NCI-H2029 treated with DMSO at 0.1 percent for 48 hours (cell line): ENCODE results near the gene FER.
"Not testable (repeated sequence)": the region's sequence is repeated elsewhere in the genome, so short reads cannot be mapped to it uniquely, and the experiment has no call there.

Experiments
- DNase-seq: peaks from one replicate; lab custom pipeline; 2025; lab: John Stamatoyannopoulos, UW

FER gene

DNA sequence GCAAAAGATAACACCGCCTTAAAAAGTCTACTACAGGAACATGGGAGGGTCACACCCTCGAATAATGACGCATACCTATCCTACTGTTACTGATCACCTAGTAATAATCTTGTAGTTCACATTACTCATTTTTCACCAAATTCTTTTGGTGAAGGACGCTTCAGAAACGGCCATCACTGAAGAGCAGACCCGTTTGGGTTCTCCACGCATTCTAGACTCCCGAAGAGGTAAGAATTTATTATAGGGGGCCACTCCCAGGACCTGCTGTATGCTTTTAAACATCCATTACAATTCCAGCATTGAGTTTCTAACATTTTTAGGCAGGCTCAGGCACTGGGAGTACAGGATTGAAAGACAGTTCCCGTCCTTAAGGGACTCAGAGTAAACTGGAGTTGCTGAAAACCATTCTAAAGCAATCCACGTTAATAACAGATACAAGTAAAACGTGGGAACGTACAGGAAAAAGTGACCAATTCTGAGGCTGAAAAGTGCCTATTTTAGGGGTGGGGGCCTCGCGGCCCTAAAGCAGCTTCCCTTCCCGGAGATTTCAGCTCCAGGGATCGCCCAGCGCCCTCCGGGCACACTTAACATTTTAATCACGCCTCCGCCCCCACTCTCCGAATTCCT, at the start of gene FER:
FER (plus strand) TSS at position 124 of the 627 bp plus-strand sequence. CDS start 50,286 bp downstream, outside the sequence.
- no peak for DNase-seq

GRCh38 chr5:108700388-108700787, 47.3 kb upstream of the FER start:
- DNase-seq, result not testable (repeated sequence)

- DNase-seq, result no peak
Measured at GRCh38 chr5:108700930-108701329, 46.8 kb upstream of the FER start.

- DNase-seq, result no peak
Measured at GRCh38 chr5:108702546-108702945, 45.2 kb upstream of the FER start.

GRCh38 chr5:108703313-108703712, 44.4 kb upstream of the FER start:
- no peak for DNase-seq

DNA sequence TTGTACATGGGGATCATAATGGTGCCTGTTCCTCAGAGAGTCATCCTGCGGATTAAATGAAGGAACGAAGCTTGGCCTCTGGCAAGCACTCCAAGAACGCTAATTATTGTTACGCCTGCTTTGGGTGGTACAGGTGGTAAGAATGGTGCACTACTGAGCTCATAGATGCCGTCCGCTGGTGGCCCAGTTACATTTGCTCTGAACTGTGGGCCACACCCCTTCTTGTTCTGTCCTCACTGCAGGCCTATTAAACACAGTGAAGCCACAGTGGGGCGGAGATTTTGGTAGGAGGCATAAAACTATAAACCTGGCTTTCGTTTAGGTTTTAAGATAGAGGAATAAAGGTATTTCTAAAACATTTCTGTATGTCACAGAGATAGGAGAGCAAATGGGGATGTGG, 40.6 kb upstream of the FER start:
- no peak for DNase-seq

GRCh38 chr5:108711898-108712297, 35.8 kb upstream of the FER start:
- DNase-seq, result no peak

GRCh38 chr5:108715408-108715807, 32.3 kb upstream of the FER start:
- no peak for DNase-seq

DNA sequence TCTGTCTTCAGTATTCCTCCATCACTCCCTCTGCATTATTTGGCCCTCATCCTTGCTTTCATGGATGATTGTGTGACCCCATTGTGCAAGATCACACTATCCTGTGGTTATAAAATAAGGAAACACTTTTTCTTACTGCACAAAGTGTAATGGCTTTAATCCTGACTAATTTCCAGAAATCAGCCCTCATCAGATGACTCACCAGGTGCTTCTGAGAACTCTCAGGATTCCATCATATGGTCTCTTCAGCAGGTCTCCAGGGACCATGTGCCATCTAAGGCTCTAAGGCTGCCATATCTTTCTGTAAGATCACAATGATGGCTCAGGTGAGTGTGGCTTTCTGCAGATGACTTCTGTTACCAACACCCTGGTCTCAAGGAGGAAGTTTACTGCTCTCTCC, 27.3 kb upstream of the FER start:
- DNase-seq, result no peak

DNA sequence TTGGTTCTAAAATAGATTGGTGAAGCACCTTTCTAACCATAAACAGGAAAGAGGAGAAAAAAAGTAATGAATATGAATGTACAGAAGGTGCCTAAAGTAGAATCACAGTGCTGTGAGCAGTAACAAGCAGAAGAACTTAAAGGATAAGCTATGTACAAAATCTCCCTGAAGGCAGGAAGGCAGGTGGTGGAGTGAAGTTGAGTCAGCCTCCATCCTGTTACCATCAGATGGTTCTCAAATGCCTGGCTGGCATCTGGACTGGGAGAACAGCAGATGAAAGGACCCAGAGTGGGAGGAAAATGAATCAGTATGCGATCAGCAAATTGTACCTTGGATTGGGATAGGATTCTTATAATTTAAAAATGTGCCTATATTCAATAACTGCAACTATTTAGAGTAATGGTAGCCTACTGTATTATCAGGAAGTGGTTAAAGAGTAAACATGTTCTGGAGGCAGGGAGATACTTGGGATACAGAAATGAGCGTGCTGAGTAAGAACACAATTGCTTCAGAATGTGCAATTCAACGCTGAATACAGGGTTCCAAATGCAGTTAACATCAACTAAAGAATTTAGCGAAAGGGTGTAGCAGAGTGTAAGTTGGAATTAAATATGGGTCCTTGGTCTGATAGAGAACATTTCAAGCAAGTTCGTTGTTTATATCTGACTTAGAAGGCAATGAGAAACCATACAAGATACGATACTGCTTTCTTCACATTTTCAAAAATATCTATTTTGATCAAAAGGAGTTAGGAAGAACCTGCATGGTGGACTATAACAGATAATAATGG, 21.1 kb upstream of the FER start:
- no peak for DNase-seq

GRCh38 chr5:108727236-108727650, 20.5 kb upstream of the FER start:
- DNase-seq, result no peak

GRCh38 chr5:108727651-108728565, 19.8 kb upstream of the FER start:
- peak; percentile 18 for DNase-seq

DNA sequence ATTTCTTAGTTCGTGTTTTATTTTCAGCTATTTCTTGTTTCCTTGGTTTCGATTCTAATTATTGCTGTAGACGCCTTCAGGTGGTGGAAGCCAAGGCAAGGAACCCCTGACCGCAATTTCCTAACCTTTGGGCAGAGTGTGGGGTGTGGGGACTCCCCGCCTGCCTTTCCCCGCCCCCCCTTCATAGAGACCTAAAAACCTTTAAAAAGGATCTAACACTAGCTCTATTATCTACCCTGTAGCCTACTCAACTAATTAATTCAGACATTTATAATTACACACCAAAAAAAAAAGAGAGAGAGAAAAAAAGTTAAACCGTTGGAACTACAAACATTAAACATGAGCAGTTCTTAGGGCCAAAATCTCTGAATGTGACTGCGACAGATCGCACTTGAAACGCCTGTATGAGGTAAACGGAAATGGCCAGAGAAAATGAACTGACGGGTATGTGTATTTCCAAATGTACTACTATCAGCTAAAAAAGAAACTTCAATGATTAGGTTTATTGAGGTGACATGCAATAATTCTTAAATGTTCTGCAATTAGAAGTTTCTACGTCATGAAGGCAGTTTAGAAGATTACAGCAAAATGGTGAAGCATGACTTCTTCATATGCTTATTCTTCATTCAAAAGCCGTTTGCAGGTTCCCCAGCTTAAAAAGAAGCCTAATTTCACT, 19.0 kb upstream of the FER start:
- DNase-seq, result no peak

DNA sequence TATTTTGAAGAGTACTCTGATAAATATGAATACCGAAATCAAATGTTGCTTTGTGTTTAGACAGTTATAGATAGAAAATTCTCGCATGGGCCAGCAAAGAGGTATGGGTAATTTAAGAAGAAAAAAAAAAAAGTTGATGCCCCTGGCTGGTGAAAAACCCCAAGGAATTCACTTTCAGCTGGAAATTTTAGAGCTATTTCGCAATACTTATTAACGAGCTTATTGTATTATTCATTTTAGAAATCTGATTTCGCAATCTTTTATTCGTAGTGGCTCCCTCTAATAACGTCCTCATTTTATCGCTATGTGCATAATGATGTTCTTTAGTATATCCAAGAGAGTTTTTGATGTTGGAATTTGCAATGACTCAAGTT, 18.5 kb upstream of the FER start:
- DNase-seq, result no peak

GRCh38 chr5:108730617-108731340, 16.9 kb upstream of the FER start:
- no peak for DNase-seq

DNA sequence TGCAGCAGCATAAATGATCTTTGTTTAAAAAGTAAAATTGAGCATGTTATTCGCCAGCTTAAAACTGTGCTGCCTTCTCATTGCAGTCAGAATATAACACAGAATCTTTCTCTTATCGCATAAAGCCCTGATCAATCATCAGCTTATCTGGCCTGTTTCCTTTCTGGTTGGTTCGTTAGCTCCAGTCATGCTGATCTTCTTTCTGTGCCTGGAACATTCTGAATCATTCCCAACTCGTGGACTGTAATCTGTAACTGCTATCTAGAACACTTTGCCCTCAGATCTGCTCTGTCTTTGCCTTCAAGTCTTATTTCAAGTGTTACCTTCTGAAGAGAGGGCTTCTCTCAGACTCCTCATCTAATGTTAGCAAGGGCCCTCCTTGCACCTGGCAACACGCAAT, 11.9 kb upstream of the FER start:
- DNase-seq, result no peak

- DNase-seq, result no peak
Measured at GRCh38 chr5:108736855-108737254, 10.8 kb upstream of the FER start.

DNA sequence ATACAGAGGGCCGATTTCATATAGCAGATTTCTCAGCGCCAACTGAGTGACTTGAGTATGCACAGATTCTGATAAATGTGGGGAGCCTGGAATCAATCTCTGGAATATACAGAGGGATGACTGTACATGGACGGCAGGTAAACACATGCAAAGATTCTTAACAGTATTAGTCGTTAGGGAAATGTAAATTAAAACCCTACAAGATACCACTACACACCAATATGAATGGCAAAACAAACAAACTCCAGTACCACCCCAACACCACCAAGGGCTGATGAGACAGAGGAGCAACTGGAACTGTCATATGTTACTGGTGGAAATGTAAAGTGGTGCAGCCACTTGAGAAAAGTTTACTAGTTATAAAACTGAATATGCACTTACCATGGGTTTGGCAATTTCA, 8.3 kb upstream of the FER start:
- no peak for DNase-seq

DNA sequence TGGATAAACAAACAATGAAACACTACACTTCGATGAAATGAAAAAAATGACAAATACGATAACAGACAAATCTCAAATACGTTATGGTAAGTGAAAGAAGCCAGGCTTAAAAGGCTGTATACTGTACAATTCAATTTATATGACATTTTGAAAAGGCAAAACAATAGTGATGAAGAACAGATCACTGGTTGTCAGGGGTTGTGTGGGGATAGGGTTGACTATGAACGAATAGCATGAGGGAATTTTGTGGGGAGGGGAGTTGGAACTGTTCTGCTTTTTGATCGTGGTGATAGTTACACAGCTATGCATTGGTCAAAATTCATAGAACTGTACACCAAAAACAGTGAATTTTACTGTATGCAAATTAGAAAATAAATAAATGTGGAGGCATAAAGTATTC, 7.8 kb upstream of the FER start:
- DNase-seq, result no peak

DNA sequence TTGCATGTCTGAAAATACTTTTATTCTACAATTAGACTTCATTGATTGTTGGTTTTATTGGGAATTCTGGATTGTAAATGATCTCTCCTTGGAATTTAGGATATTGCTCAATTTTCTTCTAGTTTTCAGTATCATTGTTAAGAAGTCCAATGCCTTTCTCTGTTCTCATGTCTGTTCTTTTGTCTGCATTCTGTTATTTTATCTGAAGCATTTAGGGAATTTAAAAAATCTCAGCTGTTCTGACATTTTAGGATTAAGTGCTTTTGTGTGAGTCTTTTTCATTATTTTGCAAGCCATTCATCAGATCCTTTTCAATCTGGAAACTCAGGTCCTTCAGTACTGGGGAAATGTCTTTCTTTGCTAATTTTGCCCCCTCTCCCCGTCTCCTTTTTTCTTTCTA, 4.4 kb upstream of the FER start:
- no peak for DNase-seq

GRCh38 chr5:108743846-108744245, 3.9 kb upstream of the FER start:
- no peak for DNase-seq
